Gastroesophageal sphincter (tissue), 4 donors: ENCODE measurements around the gene UGT1A3. TPM values are rescaled to one million over a fixed set of nuclear protein-coding genes. Genes with fewer than 3 reads are reported as not detected.

Source experiments
- ATAC-seq: fragments of 150-250 bp; one replicate; pipeline ENCODE4 v1.9.1; 2016; ENCODE audit warnings: mild to moderate bottlenecking, moderate library complexity
- H3K27ac ChIP-seq, 4 donors: fragments of 200-600 bp; sonication (generic) in 3 of 4; 1 replicate in 3 of 4; 2 replicates in 1 of 4; pipeline ENCODE4 v1.5.1; 2016 to 2019
- H3K27me3 ChIP-seq: fragments of 200-600 bp; sonication (generic); one replicate; pipeline ENCODE4 v1.5.1; 2019
- H3K36me3 ChIP-seq, 2 donors: fragments of 200-600 bp; sonication (generic); one replicate each; pipeline ENCODE4 v1.5.1; 2019; ENCODE audit warnings: control low read depth in 1 of 2
- H3K4me1 ChIP-seq, 3 donors: fragments of 200-600 bp; sonication (generic); 1 replicate in 2 of 3; 2 replicates in 1 of 3; pipeline ENCODE4 v1.5.1; 2016 to 2019; ENCODE audit warnings: control low read depth in 2 of 3
- H3K4me3 ChIP-seq, 2 donors: fragments of 200-600 bp; sonication (generic); one replicate each; pipeline ENCODE4 v1.5.1; 2019; ENCODE audit warnings: mild to moderate bottlenecking in 1 of 2, moderate library complexity in 1 of 2
- H3K9me3 ChIP-seq, 3 donors: fragments of 200-600 bp; sonication (generic); one replicate each; pipeline ENCODE4 v1.5.1; 2017 to 2019; ENCODE audit warnings: control low read depth in 2 of 3
- EP300 ChIP-seq: sonication (generic); formaldehyde crosslinking; IDR thresholded peaks from one replicate; pipeline ENCODE4 v1.6.1; 2017; ENCODE audit warnings: antibody characterized with exemption, mild to moderate bottlenecking
- POLR2A ChIP-seq, 2 donors: fragments of 450-650 bp; IDR thresholded peaks; one replicate each; pipeline ENCODE4 v1.6.1; 2017; ENCODE audit warnings: antibody characterized with exemption in 2 of 2, mild to moderate bottlenecking in 2 of 2, moderate library complexity in 1 of 2
- POLR2AphosphoS5 ChIP-seq: sonication (generic); formaldehyde crosslinking; IDR thresholded peaks from one replicate; pipeline ENCODE4 v1.6.1; 2017; ENCODE audit warnings: antibody characterized with exemption
- WGBS, 2 donors: methylation state at CpG; one replicate each; pipeline ENCODE4 v1.1.5; 2018; ENCODE audit warnings: low coverage in 1 of 2; 5-methylcytosine and 5-hydroxymethylcytosine counted together
- total RNA-seq, 4 donors: library from RNA; depleted of rRNA; stranded (reverse); fragments of >200 nt; gene quantifications; one replicate each; pipeline ENCODE4 v1.1.0, GENCODE V29; 2016
- TF ChIP-seq, protein P1 (sequence below), 4 experiments: fragments of 200-600 bp in 2 of 4; fragments of 450-650 bp in 2 of 4; sonication (generic) in 1 of 4; IDR thresholded peaks; one replicate each; pipeline ENCODE4 v1.5.1; 2017 to 2019; ENCODE audit warnings: antibody characterized with exemption in 4 of 4, mild to moderate bottlenecking in 2 of 4, moderate library complexity in 2 of 4

UGT1A3 gene
- total RNA-seq, 4 donors from 2014 or later = not detected

GRCh38 chr2:233811732-233812131 is 82.9 kb downstream of the UGT1A3 start:
- H3K4me1 ChIP-seq = no peaks in the 10 kb centered on the region
- 67 to 83% methylated on average over 1 to 2 of the region's 8 CpGs for WGBS, 2 donors
- peaks cover 30% of the 10 kb centered on the region for H3K27me3 ChIP-seq
- H3K4me3 ChIP-seq = no peak overlapping the region
- ATAC-seq = no peak
- peaks cover 0 to 5% (median 0%) of the 10 kb centered on the region in 3 donors for H3K9me3 ChIP-seq
- no peak overlapping the region for H3K27ac ChIP-seq
- TF ChIP-seq POLR2AphosphoS5 = no peak
- no peak for TF ChIP-seq POLR2A (IDR thresholded peaks at IDR 0.05)
- TF ChIP-seq EP300 = no peak
- TF ChIP-seq, protein P1, sequence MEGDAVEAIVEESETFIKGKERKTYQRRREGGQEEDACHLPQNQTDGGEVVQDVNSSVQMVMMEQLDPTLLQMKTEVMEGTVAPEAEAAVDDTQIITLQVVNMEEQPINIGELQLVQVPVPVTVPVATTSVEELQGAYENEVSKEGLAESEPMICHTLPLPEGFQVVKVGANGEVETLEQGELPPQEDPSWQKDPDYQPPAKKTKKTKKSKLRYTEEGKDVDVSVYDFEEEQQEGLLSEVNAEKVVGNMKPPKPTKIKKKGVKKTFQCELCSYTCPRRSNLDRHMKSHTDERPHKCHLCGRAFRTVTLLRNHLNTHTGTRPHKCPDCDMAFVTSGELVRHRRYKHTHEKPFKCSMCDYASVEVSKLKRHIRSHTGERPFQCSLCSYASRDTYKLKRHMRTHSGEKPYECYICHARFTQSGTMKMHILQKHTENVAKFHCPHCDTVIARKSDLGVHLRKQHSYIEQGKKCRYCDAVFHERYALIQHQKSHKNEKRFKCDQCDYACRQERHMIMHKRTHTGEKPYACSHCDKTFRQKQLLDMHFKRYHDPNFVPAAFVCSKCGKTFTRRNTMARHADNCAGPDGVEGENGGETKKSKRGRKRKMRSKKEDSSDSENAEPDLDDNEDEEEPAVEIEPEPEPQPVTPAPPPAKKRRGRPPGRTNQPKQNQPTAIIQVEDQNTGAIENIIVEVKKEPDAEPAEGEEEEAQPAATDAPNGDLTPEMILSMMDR (IDR thresholded peaks at IDR 0.05) = no peak
- no peaks in the 10 kb centered on the region for H3K36me3 ChIP-seq

GRCh38 chr2:233813236-233814055 is 84.6 kb downstream of the UGT1A3 start:
- H3K9me3 ChIP-seq = peaks cover 0 to 7% (median 0%) of the 10 kb centered on the region in 3 donors
- no peak overlapping the region for H3K4me3 ChIP-seq
- H3K27me3 ChIP-seq = peaks cover 18% of the 10 kb centered on the region
- no peak overlapping the region for H3K27ac ChIP-seq
- no peaks in the 10 kb centered on the region for H3K36me3 ChIP-seq
- WGBS, 2 donors = 80 to 100% methylated on average over 1 of the region's 3 CpGs
- TF ChIP-seq, protein P1 (IDR thresholded peaks at IDR 0.05) = no peak
- no peak for TF ChIP-seq POLR2A (IDR thresholded peaks at IDR 0.05)
- no peak for TF ChIP-seq EP300
- no peaks in the 10 kb centered on the region for H3K4me1 ChIP-seq
- no peak for ATAC-seq

GRCh38 chr2:233814056-233814835 is 85.4 kb downstream of the UGT1A3 start:
- no peaks in the 10 kb centered on the region for H3K4me1 ChIP-seq
- H3K36me3 ChIP-seq = no peaks in the 10 kb centered on the region
- no peak overlapping the region for H3K27ac ChIP-seq
- 80% methylated on average over 1 of the region's 2 CpGs; no CpG with 5 or more reads in 1 of the 2 donors for WGBS, 2 donors
- ATAC-seq = no peak
- peaks cover 16% of the 10 kb centered on the region for H3K27me3 ChIP-seq
- H3K9me3 ChIP-seq = peaks cover 0 to 7% (median 0%) of the 10 kb centered on the region in 3 donors
- TF ChIP-seq EP300 (no peak), POLR2AphosphoS5 (no peak), POLR2A (IDR thresholded peaks at IDR 0.05) (no peak)
- TF ChIP-seq, protein P1 (IDR thresholded peaks at IDR 0.05) = no peak
- H3K4me3 ChIP-seq = no peak overlapping the region

DNA sequence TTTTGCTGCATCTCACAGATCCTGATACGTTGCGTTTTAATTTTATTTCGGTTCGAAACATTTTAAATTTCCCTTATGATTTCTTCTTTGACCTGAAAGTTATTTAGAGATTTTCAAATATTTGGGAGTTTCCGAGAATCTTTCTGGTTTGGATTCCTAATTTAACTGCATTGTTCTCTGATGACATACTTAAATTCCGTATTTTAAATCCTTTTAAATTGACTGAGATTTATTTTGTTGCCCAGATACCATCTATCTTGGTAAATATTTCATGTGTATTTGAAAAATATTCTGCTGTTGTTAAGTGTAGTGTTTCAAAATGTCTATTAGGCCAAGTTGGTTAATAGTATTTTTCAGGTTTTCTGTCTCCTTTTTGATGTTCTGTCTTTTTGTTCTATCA is 87.0 kb downstream of the UGT1A3 start:
- H3K27ac ChIP-seq = no peak overlapping the region
- peaks cover 9% of the 10 kb centered on the region for H3K27me3 ChIP-seq
- H3K4me3 ChIP-seq = no peak overlapping the region
- 55 to 66% methylated on average over 6 of the region's 6 CpGs for WGBS, 2 donors
- H3K9me3 ChIP-seq = peaks cover 0 to 7% (median 0%) of the 10 kb centered on the region in 3 donors
- no peaks in the 10 kb centered on the region for H3K4me1 ChIP-seq
- TF ChIP-seq EP300 (no peak), POLR2A (IDR thresholded peaks at IDR 0.05) (no peak), POLR2AphosphoS5 (no peak)
- TF ChIP-seq, protein P1 (IDR thresholded peaks at IDR 0.05) = no peak
- no peak for ATAC-seq
- H3K36me3 ChIP-seq = no peaks in the 10 kb centered on the region
